Uterus (tissue), 2 donors: Measurements from ENCODE around the gene ZYX.

Experiments used
- CTCF ChIP-seq, 4 experiments: fragments of 200-600 bp in 2 of 4; fragments of 450-650 bp in 2 of 4; sonication (generic) in 2 of 4; IDR thresholded peaks; one replicate each; pipeline ENCODE4 v1.5.1; 2016 to 2019; ENCODE audit warnings: antibody characterized with exemption in 4 of 4, mild to moderate bottlenecking in 2 of 4, moderate library complexity in 1 of 4
- POLR2A ChIP-seq, 2 donors: fragments of 450-650 bp; IDR thresholded peaks; one replicate each; pipeline ENCODE4 v1.6.1; 2016; ENCODE audit warnings: antibody characterized with exemption in 2 of 2, mild to moderate bottlenecking in 1 of 2, moderate library complexity in 1 of 2

GRCh38 chr7:143416565-143417149 lies 35.5 kb downstream of the ZYX start:
- TF ChIP-seq CTCF (IDR thresholded peaks at IDR 0.05) (peak; percentile 75 to 82 (median 79)), POLR2A (IDR thresholded peaks at IDR 0.05) (no peak)
